Lower lobe of right lung (tissue), 2 donors: Measurements from ENCODE around the gene ACADS. TPM values are rescaled to one million over a fixed set of nuclear protein-coding genes. Genes with fewer than 3 reads are reported as not detected.

Source experiments
- ATAC-seq, 2 donors: fragments of 200-7000 bp; cut with Tn5 transposase; one replicate each; pipeline ENCODE4 v1.9.1; 2020 to 2022; ENCODE audit warnings: mild to moderate bottlenecking in 2 of 2, moderate library complexity in 2 of 2
- DNase-seq: peaks from one replicate; pipeline ENCODE4 v3.0.0-alpha.2; 2020
- H3K27ac ChIP-seq: fragments of 200-600 bp; one replicate; pipeline ENCODE4 v1.8.0; 2022
- H3K27me3 ChIP-seq: fragments of 200-600 bp; one replicate; pipeline ENCODE4 v1.8.0; 2022; ENCODE audit warnings: low read depth
- H3K36me3 ChIP-seq: fragments of 200-600 bp; one replicate; pipeline ENCODE4 v1.8.0; 2022; ENCODE audit warnings: mild to moderate bottlenecking
- H3K4me1 ChIP-seq: fragments of 200-600 bp; one replicate; pipeline ENCODE4 v1.8.0; 2022
- H3K4me3 ChIP-seq: fragments of 200-600 bp; one replicate; pipeline ENCODE4 v1.8.0; 2022; ENCODE audit warnings: mild to moderate bottlenecking
- H3K9me3 ChIP-seq: fragments of 200-600 bp; one replicate; pipeline ENCODE4 v1.8.0; 2022
- intact Hi-C: fragments of 100-400 bp; cut with DNase I; formaldehyde crosslinking; loops from one replicate; pipeline ENCODE4 v1.11.0; 2022
- total RNA-seq: library from RNA; stranded (reverse); fragmentation: NEBNext Ultra II Directional; extraction: Animal tissue kit (Norgen Biotek cat#: 25700); gene quantifications from one replicate; pipeline ENCODE4 v1.2.1, GENCODE V29; 2021
- TF ChIP-seq, protein P1 (sequence below): fragments of 200-600 bp; IDR thresholded peaks from one replicate; pipeline ENCODE4 v1.8.0; 2022; ENCODE audit warnings: antibody characterized with exemption, mild to moderate bottlenecking
- donor health status: DM: no; HTN: yes; CAD: no; lungs with severe emphysema.

The ACADS gene
- total RNA-seq, 1 donor from 2014 or later, result 24.4 TPM

DNA sequence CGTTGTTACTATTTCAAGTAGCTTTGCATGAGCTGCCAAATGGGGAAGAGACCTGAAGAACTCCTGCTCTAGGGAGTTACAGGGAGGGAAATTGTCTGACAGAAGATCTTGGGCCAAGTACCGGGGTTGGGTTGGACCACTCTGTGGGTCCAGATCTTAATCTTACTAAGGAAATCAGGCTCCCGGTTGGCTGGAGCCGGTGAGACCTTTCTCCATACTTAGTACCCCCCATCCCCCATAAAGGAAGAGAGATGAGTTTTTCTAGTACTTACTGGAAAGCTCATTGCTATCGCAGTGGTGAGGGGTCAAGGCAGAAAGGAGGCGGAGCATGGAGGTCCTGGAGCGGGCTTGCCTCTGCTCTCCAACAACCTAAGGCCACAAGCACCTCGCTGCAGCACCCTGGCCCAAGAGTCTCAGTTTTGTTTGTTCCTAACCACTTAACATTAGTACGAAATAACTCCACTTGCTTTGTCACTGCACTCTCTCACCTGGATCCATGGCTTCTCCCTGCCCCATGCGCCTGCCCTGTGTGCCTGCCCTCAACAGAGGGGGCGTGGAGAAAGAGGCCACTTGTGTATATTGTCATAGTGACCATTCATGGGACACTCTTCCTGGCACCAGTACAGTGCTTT lies 22.2 kb upstream of the ACADS start:
- TF ChIP-seq, protein P1, sequence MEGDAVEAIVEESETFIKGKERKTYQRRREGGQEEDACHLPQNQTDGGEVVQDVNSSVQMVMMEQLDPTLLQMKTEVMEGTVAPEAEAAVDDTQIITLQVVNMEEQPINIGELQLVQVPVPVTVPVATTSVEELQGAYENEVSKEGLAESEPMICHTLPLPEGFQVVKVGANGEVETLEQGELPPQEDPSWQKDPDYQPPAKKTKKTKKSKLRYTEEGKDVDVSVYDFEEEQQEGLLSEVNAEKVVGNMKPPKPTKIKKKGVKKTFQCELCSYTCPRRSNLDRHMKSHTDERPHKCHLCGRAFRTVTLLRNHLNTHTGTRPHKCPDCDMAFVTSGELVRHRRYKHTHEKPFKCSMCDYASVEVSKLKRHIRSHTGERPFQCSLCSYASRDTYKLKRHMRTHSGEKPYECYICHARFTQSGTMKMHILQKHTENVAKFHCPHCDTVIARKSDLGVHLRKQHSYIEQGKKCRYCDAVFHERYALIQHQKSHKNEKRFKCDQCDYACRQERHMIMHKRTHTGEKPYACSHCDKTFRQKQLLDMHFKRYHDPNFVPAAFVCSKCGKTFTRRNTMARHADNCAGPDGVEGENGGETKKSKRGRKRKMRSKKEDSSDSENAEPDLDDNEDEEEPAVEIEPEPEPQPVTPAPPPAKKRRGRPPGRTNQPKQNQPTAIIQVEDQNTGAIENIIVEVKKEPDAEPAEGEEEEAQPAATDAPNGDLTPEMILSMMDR, result no peak
- Histone ChIP-seq H3K4me3 (no peak overlapping the region), H3K27ac (peak overlapping the region; percentile 68), H3K9me3 (no peaks in the 10 kb centered on the region), H3K27me3 (no peaks in the 10 kb centered on the region), H3K4me1 (peaks cover 35% of the 10 kb centered on the region), H3K36me3 (peaks cover 48% of the 10 kb centered on the region)
- intact Hi-C loops, result no loop called here
- peak; percentile 63 for DNase-seq
- ATAC-seq, result peak; percentile 91 to 92

DNA sequence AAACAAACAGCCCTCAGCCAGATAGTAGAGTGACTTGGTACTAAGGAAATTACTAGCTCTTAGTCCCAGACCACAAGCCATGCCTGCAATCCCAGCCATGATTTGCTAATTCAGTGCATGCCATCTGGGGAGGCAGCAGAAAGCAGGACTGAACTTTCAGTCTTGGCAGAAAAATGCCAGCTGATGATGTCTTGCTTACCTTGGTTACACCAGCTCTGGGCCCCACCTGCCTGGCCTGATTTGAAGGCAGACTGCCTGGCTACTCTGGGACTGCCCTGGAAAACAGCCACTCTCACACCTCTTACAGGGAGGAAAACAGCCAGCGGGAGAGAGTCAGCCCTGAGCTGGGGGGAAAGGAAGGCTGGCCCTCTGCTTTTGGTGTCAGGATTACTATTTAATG lies 20.0 kb upstream of the ACADS start:
- peak in 1 of 2 donors; percentile 25 for ATAC-seq
- Histone ChIP-seq H3K36me3 (peaks cover 26% of the 10 kb centered on the region), H3K27me3 (no peaks in the 10 kb centered on the region), H3K9me3 (no peaks in the 10 kb centered on the region), H3K4me3 (no peak overlapping the region), H3K4me1 (peaks cover 25% of the 10 kb centered on the region), H3K27ac (no peak overlapping the region)
- TF ChIP-seq, protein P1, result no peak
- no peak for DNase-seq
- intact Hi-C loops, result no loop called here

DNA sequence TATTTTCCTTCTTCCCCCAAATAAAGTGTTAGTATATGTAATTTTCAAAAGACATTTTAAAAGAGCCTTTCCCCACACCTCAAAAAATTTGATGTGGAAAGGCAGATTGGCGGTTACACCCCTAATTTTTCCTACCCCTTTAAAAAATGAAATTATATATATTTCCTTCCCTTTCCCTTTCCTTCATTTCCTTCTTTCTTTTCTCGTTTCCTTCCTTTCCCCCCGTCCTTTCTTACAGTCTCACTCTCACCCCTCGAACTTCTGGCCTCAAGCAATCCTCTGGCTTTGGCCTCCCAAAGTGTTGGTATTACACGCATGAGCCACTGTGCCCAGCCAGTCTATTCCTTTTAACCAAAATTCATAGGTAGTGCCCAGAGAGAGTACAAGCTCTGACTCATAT lies 19.6 kb upstream of the ACADS start:
- H3K27ac ChIP-seq, result no peak overlapping the region

DNA sequence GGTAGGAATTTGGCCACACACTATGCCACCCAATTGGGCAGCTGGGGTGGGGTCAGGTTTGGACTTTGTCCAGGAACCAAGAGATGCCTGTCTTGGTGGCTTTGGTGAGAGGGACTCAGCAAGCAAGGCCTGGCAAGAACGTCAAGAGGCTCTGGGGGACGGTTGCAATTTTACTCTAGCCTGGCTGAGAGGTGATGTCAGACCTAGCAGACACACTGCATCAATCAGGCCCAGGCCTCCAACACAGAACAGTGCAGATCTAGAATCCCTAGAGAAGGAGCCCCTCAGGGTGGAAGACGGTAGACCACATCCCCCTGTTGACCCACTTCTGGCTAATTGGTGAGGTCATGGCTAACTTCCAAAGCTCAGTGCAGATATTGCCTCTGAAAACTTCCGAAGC lies 17.0 kb upstream of the ACADS start:
- Histone ChIP-seq H3K36me3 (peaks cover 11% of the 10 kb centered on the region), H3K9me3 (no peaks in the 10 kb centered on the region), H3K4me3 (no peak overlapping the region), H3K27me3 (no peaks in the 10 kb centered on the region), H3K4me1 (peaks cover 38% of the 10 kb centered on the region), H3K27ac (no peak overlapping the region)
- DNase-seq (no peak), ATAC-seq (no peak)
- TF ChIP-seq, protein P1, result no peak
- intact Hi-C loops, result no loop called here

More for the DNA sequence above, 19.6 kb upstream of the ACADS start:
- Histone ChIP-seq H3K9me3 (no peaks in the 10 kb centered on the region), H3K27me3 (no peaks in the 10 kb centered on the region), H3K4me3 (no peak overlapping the region), H3K4me1 (peaks cover 27% of the 10 kb centered on the region), H3K36me3 (peaks cover 22% of the 10 kb centered on the region)
- TF ChIP-seq, protein P1, result no peak
- intact Hi-C loops, result no loop called here
- ATAC-seq (no peak), DNase-seq (no peak)

DNA sequence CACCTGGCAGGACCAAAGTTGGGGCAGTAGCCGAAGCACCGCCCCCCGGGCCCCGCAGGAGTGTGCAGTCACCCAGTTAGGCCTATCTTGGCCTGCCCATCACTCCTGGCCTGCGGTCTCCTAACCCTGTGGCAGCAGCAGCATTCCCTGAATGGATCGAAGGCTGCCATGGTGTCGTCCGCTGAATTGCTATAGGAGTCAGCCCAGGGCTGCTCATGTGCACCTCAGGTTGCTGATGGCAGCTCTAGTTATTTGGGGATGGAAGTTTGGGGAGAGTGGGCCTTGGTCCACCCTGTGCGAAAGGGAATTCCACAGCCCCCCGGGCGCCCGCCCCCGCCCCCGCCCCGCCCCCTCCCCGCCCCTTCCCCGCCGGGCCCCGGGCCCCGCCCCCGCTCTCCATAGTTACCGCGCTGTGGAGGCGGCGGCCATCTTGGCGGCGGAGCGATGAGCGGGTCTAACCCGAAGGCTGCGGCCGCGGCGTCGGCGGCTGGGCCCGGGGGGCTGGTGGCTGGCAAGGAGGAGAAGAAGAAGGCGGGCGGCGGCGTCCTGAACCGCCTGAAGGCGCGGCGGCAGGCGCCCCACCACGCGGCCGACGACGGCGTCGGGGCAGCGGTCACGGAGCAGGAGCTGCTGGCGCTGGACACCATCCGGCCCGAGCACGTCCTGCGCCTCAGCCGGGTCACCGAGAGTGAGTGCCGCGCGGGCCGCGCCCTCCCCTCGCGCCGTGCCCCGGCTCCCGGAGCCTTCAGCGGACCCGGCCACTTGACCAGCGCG lies 15.4 kb upstream of the ACADS start, which contains the start of gene UNC119B:
Gene UNC119B (plus strand): TSS at position 428 of the 774 bp plus-strand sequence. CDS start 17 bp downstream, at position 445.
- intact Hi-C loops, result loop anchor here (10.0 kb wide), 1 partner anchor 125 kb away; the partner anchor contains the start of gene POP5

More for the DNA sequence above, 15.4 kb upstream of the ACADS start, which contains the start of gene UNC119B:
- H3K36me3 ChIP-seq, result peaks cover 22% of the 10 kb centered on the region
- peak within 1 kb of the TSS; percentile 93 for H3K4me3 ChIP-seq
- TF ChIP-seq, protein P1, result no peak
- no peaks in the 10 kb centered on the region for H3K27me3 ChIP-seq
- H3K27ac ChIP-seq, result peak within 1 kb of the TSS; percentile 92
- ATAC-seq, result peak; percentile 92 to 94
- H3K9me3 ChIP-seq, result no peaks in the 10 kb centered on the region
- peak; percentile 85 for DNase-seq
- H3K4me1 ChIP-seq, result peaks cover 35% of the 10 kb centered on the region
